ENCODE measurements around the gene SLC24A3.
"Not testable (repeated sequence)": the region's sequence is repeated elsewhere in the genome, so short reads cannot be mapped to it uniquely, and the experiment has no call there.

SLC24A3 gene

DNA sequence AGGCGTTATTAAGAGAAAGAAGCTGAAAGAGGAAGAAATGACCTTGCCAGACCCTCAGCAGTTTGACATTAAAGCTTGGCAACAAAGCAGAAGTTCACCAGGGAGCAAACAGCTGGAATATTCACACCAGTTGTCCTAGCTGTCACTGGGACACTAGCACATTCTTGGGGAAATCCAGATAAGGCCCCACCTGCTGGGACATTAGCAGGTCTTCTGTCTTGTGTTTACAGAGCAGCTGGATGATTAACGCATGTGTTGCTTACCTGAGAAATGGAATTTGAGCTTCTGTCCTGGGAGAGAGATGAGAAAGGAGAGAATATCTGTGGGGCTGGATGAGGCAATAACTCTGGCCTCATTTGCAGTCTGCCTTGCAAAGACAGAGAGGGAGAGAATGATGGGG, 408.0 kb downstream of the SLC24A3 start:
- H3K4me3 ChIP-seq (ENCODE audit: low read length): no peak overlapping the region
- no peak for TF ChIP-seq ZNF274 (IDR thresholded peaks at IDR 0.05; ENCODE audit: low read depth, low read length)

DNA sequence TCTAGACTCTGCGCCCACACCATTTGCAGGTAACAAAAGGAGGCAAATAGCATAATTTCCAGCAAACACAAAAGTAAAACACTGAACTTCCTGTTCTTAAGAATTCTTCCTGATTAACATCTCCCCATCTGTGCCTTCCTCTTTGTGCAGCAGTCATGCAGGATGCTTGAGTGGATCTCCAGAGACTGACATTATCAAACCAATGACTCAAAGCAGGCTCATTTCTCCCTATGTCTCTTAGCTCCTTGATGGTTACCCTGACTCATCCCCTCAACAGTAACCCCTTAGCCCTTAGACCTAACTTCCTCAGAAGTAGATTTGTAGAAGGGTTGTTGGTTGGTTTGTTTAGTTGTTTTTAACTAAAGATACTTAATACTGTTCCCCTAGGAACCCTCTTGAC, 408.6 kb downstream of the SLC24A3 start:
- no peak for TF ChIP-seq ZNF274 (IDR thresholded peaks at IDR 0.05; ENCODE audit: low read depth, low read length)
- H3K4me3 ChIP-seq (ENCODE audit: low read length): no peak overlapping the region

DNA sequence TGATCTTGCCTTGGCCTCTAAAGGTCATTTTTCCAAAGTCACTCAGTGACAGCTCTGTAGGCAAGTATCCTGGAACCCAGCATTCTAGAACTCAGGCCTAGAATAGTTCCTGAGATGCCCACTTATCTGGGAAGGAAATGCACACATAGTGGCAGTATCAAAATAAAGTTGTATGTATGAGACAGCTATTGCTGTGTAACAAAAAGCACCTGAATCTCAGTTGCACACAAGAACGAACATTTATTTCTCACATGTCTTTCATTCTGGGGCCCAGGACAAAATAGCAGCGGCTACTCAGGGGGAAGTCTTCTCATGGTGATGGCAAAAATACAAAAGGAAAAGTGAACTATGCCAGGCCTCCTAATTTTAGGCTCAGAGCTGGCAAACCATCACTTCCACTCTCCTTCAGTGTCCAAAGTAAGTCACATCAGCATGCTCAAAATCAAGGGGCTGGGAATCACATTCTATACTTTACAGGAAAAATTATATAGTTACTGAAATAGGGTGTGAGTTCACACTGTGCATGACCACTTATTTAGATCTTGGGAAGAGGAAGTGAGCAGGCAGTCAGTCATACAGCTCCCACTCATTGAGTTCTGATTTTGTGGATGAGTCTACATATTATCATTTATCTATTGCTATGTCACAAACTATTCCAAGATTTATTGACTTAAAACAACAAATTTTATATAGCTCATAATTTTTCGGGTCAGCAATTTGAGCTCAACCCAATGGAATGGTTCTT, 412.0 kb downstream of the SLC24A3 start:
- TF ChIP-seq ZNF274 (IDR thresholded peaks at IDR 0.05; ENCODE audit: low read depth, low read length): no peak
- no peak overlapping the region for H3K4me3 ChIP-seq (ENCODE audit: low read length)

DNA sequence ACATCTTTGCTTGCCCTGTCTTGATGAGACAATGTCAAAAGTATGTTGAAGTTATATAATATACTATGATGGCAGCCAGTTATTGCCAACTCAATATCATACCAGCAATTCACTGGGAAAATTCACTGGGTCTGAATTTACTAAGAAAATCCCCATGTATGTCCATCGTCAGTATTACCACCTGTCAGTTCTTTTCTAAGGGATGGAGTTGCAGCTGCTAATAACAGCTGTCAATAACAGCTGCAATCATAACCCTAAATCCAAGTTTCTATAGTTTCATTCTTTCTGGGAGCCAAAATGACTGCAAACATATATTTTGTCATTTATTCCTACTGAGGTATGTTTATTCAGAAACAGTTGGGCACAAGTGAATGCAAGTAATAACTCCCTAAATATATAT, 413.0 kb downstream of the SLC24A3 start:
- no peak for TF ChIP-seq ZNF274 (IDR thresholded peaks at IDR 0.05; ENCODE audit: low read depth, low read length)
- H3K4me3 ChIP-seq (ENCODE audit: low read length): no peak overlapping the region

DNA sequence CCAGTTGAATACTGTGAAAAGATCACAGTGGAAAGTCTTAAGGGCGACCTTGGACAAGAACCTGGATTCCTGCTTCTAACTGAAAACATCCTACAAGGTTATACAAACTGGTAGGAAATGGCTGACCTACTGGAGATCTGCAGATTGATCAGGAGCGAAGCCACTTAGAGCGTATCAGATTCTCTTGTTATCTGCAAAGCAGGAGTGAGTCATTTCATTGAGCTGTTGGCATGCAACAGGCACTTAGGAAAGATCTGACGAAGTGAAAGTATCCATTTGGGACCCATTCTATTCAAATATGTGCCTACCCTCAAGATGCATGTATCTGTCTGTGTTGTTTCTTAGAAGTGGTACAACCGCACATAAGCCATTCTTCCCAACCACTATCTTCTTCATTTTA, 414.5 kb downstream of the SLC24A3 start:
- TF ChIP-seq ZNF274 (IDR thresholded peaks at IDR 0.05; ENCODE audit: low read depth, low read length): no peak
- no peak overlapping the region for H3K4me3 ChIP-seq (ENCODE audit: low read length)

DNA sequence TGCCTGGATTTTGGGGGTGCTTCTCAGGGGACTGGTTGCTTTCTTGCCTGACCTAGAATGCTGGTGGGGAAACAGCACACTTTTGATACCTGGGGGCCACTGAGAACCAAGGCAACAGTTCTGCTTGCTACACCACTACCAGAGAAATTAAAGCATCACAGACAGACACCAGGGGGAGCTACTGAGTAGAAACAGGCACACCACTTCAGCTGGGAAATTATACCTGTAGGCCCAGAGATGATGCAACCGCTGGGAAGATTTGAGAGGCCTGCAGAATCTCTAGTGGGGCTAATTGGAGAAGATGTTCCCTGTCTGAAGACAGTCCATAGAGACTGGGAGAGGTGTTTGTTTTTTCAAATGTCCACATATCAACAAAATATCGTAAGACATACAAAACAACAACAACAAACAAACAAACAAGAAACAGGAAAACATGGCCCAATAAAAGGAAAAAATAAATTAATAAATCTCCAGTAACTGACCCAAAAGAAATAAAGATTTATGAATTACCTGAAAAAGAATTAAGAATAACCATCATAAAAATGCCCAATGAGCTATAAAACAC, 416.2 kb downstream of the SLC24A3 start:
- no peak for TF ChIP-seq ZNF274 (IDR thresholded peaks at IDR 0.05; ENCODE audit: low read depth, low read length)

DNA sequence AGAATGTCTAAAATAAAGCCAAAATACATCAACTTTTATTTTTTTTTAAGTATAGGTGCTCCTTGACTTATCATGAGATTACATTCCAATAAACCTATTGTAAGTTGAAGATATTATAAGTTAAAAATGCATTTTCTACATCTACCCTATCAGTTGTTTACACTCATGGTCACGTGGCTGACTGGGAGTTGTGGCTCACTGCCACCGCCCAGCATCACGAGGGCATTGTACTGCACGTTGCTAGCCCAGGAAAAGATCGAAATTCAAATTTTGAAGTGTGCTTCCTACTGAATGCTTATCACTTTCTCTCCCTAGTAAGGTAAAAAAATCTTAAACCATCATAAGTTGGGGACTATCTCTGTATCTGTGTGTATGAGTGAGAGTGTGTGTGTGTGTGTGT, 419.0 kb downstream of the SLC24A3 start:
- TF ChIP-seq ZNF274 (IDR thresholded peaks at IDR 0.05; ENCODE audit: low read depth, low read length): no peak

More for the DNA sequence above, 416.2 kb downstream of the SLC24A3 start:
- H3K4me3 ChIP-seq (ENCODE audit: low read length): no peak overlapping the region

DNA sequence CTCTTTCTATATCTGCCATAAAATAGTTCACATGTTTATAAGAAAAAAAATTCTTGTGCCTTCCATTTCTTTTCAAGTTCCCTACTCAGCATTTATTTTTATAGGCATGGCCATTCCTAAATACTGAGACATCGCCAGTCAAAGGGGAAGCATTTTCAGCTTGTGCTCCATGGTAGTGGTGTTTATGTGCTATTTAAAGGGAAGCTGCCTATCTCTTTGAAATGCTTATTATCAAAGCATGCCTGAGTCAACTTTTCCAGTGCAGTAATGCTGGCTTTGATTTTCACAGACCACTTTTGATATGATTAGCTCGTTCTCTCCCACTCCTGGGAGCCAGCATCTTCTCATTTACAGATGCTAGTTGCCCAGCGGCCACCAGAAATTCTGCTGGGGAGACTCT, 421.5 kb downstream of the SLC24A3 start:
- no peak for TF ChIP-seq ZNF274 (IDR thresholded peaks at IDR 0.05; ENCODE audit: low read depth, low read length)
- no peak overlapping the region for H3K4me3 ChIP-seq (ENCODE audit: low read length)

More for the DNA sequence above, 419.0 kb downstream of the SLC24A3 start:
- H3K4me3 ChIP-seq (ENCODE audit: low read length): no peak overlapping the region

DNA sequence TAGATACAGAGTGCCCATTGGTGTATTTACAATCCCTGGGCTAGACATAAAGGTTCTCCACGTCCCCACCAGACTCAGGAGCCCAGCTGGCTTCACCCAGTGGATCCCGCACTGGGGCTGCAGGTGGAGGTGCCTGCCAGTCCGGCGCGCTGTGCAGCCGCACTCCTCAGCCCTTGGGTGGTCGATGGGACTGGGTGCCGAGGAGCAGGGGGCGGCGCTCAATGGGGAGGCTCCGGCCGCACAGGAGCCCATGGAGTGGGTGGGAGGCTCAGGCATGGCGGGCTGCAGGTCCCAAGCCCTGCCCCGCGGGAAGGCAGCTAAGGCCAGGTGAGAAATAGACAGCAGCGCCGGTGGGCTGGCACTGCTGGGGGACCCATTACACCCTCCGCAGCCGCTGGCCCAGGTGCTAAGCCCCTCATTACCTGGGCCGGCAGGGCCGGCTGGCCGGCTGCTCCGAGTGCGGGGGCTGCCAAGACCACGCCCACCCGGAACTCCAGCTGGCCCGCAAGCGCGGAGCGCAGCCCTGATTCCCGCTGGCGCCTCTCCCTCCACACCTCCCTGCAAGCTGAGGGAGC, 427.1 kb downstream of the SLC24A3 start:
- not testable (repeated sequence) for H3K4me3 ChIP-seq (ENCODE audit: low read length)

DNA sequence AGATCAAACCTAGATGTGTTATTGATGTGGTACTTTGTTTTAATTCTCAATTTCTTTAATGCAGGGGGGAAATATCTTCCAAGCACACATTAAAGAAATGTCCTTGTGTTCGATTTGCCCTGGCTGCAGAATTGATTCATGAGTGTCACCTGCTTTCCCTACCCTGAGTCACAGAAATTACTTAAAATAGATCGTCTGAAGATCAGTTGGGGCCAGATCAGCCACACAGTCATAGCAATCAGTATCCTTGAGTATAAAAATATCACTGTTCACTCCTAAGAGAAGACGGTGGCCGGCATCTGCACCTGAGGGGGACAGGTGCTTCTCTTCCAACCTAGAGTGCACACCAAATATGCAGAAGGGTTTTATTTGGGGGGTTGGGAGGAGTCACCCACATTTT, 430.4 kb downstream of the SLC24A3 start:
- TF ChIP-seq ZNF274 (IDR thresholded peaks at IDR 0.05; ENCODE audit: low read depth, low read length): no peak
- no peak overlapping the region for H3K4me3 ChIP-seq (ENCODE audit: low read length)

DNA sequence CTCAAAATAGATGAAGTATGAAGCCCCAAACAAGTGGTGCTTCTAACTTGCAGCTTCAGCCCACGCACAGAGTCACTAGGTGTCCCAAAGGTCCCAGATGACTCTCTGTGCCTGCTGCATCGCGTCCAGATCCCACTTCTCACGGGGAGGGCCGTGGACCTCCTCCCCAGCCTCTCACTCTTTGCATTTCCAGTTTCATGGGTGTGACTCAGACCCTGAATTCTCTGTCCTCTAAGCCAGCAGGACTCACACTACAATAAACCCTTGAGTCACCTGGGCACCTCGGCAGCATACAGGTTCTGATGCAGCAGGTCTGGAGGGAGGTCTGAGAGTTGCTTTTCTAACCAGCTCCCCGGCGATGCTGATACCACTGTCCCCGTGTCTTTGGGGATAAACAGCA, 431.6 kb downstream of the SLC24A3 start:
- no peak for TF ChIP-seq ZNF274 (IDR thresholded peaks at IDR 0.05; ENCODE audit: low read depth, low read length)
- no peak overlapping the region for H3K4me3 ChIP-seq (ENCODE audit: low read length)

DNA sequence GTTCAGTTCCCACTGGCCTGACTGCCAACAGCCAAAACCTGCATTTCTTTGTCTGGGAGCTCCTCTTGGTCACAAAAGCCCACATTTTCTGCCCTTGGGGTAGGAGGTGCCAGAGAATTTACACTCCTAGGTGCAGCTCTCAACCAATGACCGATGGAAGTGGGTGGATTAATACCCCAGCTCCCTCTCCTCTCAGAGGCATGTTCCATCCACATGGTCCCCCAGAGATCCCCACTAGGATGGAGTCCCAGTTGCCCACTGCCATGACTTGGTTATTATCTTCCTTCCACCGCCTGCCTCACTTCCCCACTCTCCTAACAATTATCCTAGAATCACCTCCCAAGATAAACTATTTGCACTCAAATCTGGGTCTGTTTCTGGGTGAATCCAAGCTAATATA, 434.5 kb downstream of the SLC24A3 start:
- no peak for TF ChIP-seq ZNF274 (IDR thresholded peaks at IDR 0.05; ENCODE audit: low read depth, low read length)

DNA sequence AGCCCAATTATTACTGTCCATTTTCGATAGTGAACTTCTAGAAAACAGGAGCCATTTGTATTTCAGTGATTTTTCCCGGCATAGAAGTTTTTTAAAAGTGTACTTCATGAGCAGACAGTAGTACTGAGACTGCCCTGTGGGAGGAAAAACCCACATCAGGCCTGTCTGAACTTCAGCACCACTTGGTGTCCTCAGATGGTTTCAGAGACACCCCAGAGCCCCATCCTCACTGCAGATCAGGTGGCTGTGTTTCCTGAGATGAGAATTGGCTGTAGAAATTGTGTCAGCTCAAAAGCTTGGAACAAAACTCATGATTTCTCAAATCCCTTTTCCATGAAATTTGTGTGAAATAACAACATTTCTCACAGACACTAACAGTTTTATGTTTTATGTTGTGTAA, 435.6 kb downstream of the SLC24A3 start:
- TF ChIP-seq ZNF274 (IDR thresholded peaks at IDR 0.05; ENCODE audit: low read depth, low read length): no peak
- no peak overlapping the region for H3K4me3 ChIP-seq (ENCODE audit: low read length)

More for the DNA sequence above, 434.5 kb downstream of the SLC24A3 start:
- no peak overlapping the region for H3K4me3 ChIP-seq (ENCODE audit: low read length)

DNA sequence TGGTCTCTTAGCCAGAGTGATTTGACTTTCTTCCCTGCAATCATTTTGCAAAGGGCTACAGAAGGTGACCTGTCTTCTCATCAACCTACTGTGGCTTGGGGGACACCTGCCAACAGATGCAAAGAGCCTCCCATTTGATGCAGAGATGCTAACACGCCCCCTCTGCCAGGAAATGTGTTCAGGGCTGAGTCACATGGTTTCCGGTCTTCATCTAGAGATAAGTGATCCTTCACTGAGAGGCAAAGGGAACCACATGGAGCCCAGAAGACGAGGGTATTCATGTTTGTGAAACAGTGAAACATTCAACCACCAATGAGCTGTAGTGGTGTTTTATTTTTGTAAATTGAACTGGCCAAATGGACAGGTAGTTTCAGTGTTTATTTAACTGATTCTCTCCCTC, 436.6 kb downstream of the SLC24A3 start:
- H3K4me3 ChIP-seq (ENCODE audit: low read length): no peak overlapping the region
- TF ChIP-seq ZNF274 (IDR thresholded peaks at IDR 0.05; ENCODE audit: low read depth, low read length): no peak

DNA sequence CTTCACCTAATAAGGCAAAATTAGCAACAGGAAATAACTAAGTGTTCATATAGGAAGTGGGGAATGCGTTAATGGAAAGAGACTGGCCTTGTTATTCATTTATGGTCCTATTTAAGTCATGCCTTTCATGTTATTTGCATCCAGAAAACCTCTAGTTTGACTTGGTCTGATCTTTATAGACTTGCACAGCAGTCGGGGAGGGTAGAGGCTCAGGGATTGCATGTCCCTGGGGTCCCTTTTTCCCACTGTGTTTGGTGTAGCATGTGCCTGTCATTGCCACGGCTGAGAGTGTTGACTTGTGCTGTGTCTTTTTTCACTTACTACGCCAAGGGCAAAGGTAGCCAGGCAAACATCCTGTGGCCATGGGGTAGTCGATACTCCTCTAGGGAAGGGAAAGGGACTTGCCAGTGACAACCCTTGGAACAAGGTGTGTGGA, 440.2 kb downstream of the SLC24A3 start:
- TF ChIP-seq ZNF274 (IDR thresholded peaks at IDR 0.05; ENCODE audit: low read depth, low read length): no peak
- no peak overlapping the region for H3K4me3 ChIP-seq (ENCODE audit: low read length)

All from GM08714 (cell line).